Measurements from ENCODE around the gene COPA. TPM values are rescaled to one million over a fixed set of nuclear protein-coding genes. Genes with fewer than 3 reads are reported as not detected.

COPA gene
- total RNA-seq, 4 donors from 2014 or later = 59.0 to 103 (median 85.9) TPM

DNA sequence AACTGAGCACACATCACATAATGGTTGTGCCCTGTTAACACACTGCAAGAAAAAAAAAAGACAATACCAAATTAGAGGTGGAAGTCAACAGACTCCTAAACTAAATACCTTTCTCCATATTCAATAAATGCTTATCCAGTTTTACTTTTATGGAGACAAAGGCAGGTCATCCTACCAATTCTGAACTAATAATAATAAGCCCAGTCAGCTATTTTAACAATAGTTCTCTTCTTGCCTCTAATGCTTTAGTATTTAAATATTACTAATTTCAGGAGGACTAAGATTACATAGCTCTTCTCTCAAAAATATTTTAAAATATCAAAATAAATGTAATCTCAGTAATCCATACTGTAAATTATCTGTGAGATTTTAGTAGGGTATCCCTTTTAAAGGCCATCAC is 10.5 kb downstream of the COPA start:
- DNase-seq = no peak
- intact Hi-C loops (cut with DNase I; ENCODE audit: low total_unique reads) (no loop called here), in situ Hi-C loops (cut with MboI; ENCODE audit: low sequenced_read_pairs in 4 of 4) (loop anchor here in 1 of 4 donors (25.0 kb wide), 1 partner anchor 1430 kb away; the partner anchor contains the start of gene ATF6)
- no peak overlapping the region for H3K4me3 ChIP-seq
- H3K36me3 ChIP-seq = peaks cover 8 to 87% of the 10 kb centered on the region in 2 donors
- no peaks in the 10 kb centered on the region for H3K9me3 ChIP-seq
- no peaks in the 10 kb centered on the region for H3K4me1 ChIP-seq
- no peak for TF ChIP-seq POLR2A (IDR thresholded peaks at IDR 0.05)
- TF ChIP-seq, protein P1, sequence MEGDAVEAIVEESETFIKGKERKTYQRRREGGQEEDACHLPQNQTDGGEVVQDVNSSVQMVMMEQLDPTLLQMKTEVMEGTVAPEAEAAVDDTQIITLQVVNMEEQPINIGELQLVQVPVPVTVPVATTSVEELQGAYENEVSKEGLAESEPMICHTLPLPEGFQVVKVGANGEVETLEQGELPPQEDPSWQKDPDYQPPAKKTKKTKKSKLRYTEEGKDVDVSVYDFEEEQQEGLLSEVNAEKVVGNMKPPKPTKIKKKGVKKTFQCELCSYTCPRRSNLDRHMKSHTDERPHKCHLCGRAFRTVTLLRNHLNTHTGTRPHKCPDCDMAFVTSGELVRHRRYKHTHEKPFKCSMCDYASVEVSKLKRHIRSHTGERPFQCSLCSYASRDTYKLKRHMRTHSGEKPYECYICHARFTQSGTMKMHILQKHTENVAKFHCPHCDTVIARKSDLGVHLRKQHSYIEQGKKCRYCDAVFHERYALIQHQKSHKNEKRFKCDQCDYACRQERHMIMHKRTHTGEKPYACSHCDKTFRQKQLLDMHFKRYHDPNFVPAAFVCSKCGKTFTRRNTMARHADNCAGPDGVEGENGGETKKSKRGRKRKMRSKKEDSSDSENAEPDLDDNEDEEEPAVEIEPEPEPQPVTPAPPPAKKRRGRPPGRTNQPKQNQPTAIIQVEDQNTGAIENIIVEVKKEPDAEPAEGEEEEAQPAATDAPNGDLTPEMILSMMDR (IDR thresholded peaks at IDR 0.05 in 4 of 5, conservative IDR thresholded peaks at IDR 0.05 in 1 of 5) = no peak
- ATAC-seq = no peak
- no peak overlapping the region for H3K27ac ChIP-seq
- no peaks in the 10 kb centered on the region for H3K27me3 ChIP-seq

DNA sequence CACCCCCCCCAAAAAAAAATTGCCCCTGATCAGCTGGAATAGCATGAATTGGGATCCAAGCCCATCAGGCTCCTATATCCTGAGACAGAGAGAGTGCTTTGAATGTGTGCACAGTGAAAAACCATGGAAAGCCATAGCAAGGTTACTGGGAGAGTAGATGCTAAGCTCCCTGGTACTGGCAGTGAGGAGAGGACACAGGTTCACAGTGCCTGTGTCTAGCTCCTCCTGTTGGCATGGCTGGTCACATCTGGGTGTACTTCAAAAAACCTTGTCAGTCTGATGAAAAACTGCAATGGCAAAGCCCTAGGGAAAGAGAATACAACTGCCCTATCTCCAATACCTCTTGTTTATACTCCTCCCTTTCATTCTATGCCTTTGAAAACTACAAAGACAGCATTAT is 12.9 kb downstream of the COPA start:
- no peaks in the 10 kb centered on the region for H3K9me3 ChIP-seq
- in situ Hi-C loops (cut with MboI; ENCODE audit: low sequenced_read_pairs in 4 of 4) (loop anchor here in 1 of 4 donors (25.0 kb wide), 1 partner anchor 1432 kb away; the partner anchor contains the start of gene ATF6), intact Hi-C loops (cut with DNase I; ENCODE audit: low total_unique reads) (no loop called here)
- TF ChIP-seq, protein P1 (IDR thresholded peaks at IDR 0.05 in 4 of 5, conservative IDR thresholded peaks at IDR 0.05 in 1 of 5) = no peak
- no peak for TF ChIP-seq POLR2A (IDR thresholded peaks at IDR 0.05)
- no peak overlapping the region for H3K27ac ChIP-seq
- DNase-seq (no peak), ATAC-seq (no peak)
- H3K36me3 ChIP-seq = peaks cover 8 to 96% of the 10 kb centered on the region in 2 donors
- no peak overlapping the region for H3K4me3 ChIP-seq
- H3K27me3 ChIP-seq = no peaks in the 10 kb centered on the region
- H3K4me1 ChIP-seq = no peaks in the 10 kb centered on the region

DNA sequence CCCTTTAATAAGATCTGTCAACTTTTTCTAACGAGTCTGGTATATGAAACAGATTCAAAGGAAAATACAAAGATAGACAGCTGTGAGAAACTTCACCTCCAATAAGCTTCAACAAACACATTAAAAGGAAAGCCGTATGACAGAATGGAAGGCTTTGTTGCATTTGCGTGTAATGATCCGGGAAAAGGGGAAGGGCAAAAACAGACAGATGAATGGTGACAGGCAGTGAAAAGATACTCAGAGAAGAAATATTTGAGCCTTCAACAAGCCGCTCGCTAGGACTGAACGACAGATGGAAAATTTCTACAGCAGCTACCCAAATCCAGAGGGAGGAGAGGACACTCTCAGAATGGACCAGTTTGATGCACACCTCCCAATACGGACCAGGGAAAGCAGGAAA is 14.9 kb downstream of the COPA start:
- in situ Hi-C loops (cut with MboI; ENCODE audit: low sequenced_read_pairs in 4 of 4) = loop anchor here in 1 of 4 donors (25.0 kb wide), 1 partner anchor 1434 kb away; the partner anchor contains the start of gene ATF6
- no peak for TF ChIP-seq POLR2A (IDR thresholded peaks at IDR 0.05)
- TF ChIP-seq, protein P1 (IDR thresholded peaks at IDR 0.05 in 4 of 5, conservative IDR thresholded peaks at IDR 0.05 in 1 of 5) = no peak
- H3K9me3 ChIP-seq = no peaks in the 10 kb centered on the region
- H3K4me1 ChIP-seq = no peaks in the 10 kb centered on the region
- H3K27ac ChIP-seq = no peak overlapping the region
- intact Hi-C loops (cut with DNase I; ENCODE audit: low total_unique reads) = no loop called here
- no peaks in the 10 kb centered on the region for H3K27me3 ChIP-seq
- DNase-seq (no peak), ATAC-seq (no peak)
- no peak overlapping the region for H3K4me3 ChIP-seq
- H3K36me3 ChIP-seq = peaks cover 8 to 96% of the 10 kb centered on the region in 2 donors

DNA sequence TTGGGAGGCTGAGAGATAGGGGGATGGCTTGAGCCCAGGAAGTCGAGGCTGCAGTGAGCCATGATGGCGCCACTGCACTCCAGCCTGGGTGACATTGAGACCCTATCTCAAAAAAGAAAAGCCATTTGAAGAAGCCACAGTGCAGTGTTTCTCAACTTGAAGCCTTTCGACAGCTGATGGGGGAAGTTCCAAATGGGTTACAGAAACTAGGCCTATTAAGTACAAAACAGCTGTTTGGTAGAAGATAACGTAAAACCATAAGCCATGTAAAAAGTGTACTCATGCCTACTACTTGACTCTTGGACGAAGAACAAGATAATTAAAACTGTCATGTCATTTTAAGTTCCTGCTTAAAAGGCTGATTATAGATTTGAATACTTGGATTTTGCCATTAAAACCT is 16.6 kb downstream of the COPA start:
- no peak for TF ChIP-seq POLR2A (IDR thresholded peaks at IDR 0.05)
- TF ChIP-seq, protein P1 (IDR thresholded peaks at IDR 0.05 in 4 of 5, conservative IDR thresholded peaks at IDR 0.05 in 1 of 5) = no peak
- DNase-seq (no peak), ATAC-seq (no peak)
- in situ Hi-C loops (cut with MboI; ENCODE audit: low sequenced_read_pairs in 4 of 4) = loop anchor here in 1 of 4 donors (25.0 kb wide), 1 partner anchor 1436 kb away; the partner anchor contains the start of gene ATF6
- no peaks in the 10 kb centered on the region for H3K4me1 ChIP-seq
- intact Hi-C loops (cut with DNase I; ENCODE audit: low total_unique reads) = no loop called here
- H3K9me3 ChIP-seq = no peaks in the 10 kb centered on the region
- no peaks in the 10 kb centered on the region for H3K27me3 ChIP-seq
- H3K36me3 ChIP-seq = peaks cover 8 to 85% of the 10 kb centered on the region in 2 donors
- H3K27ac ChIP-seq = no peak overlapping the region
- no peak overlapping the region for H3K4me3 ChIP-seq

DNA sequence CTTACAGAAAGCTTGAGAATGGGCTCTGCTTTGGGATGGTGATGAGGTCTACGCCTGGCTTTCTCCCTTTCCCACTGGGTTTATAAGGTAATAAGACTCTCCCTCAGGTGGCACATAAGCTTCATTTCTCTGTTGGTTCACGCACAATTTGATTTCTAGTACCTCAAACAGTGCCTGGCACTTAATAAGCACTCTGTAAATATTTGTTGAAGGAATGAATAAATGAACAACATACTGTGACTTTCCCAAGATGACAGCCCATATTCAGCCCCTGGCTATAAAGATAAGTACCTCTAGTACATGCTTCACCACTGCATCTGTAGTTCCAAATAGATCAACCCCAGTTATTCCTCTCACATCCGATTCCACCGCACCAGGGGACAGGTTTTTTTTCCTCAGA is 17.8 kb downstream of the COPA start:
- DNase-seq (no peak), ATAC-seq (no peak)
- Histone ChIP-seq H3K4me1 (no peaks in the 10 kb centered on the region), H3K4me3 (no peak overlapping the region), H3K27ac (no peak overlapping the region), H3K9me3 (no peaks in the 10 kb centered on the region), H3K27me3 (no peaks in the 10 kb centered on the region), H3K36me3 (peaks cover 8 to 73% of the 10 kb centered on the region in 2 donors)
- TF ChIP-seq, protein P1 (IDR thresholded peaks at IDR 0.05 in 4 of 5, conservative IDR thresholded peaks at IDR 0.05 in 1 of 5) = no peak
- no peak for TF ChIP-seq POLR2A (IDR thresholded peaks at IDR 0.05)
- in situ Hi-C loops (cut with MboI; ENCODE audit: low sequenced_read_pairs in 4 of 4) (loop anchor here in 1 of 4 donors (25.0 kb wide), 1 partner anchor 1437 kb away; the partner anchor contains the start of gene ATF6), intact Hi-C loops (cut with DNase I; ENCODE audit: low total_unique reads) (no loop called here)

All from gastrocnemius medialis (tissue), 4 donors.